GM12875 (cell line): Measurements from ENCODE around the gene PTPRM.

Source experiments
- H3K4me3 ChIP-seq: one replicate; pipeline ENCODE4 v1.5.1; 2011; ENCODE audit warnings: low read depth, low read length, control low read depth
- CTCF ChIP-seq: IDR thresholded peaks from 2 replicates; pipeline ENCODE4 v1.5.1; 2011; ENCODE audit warnings: low read depth, mild to moderate bottlenecking, control low read depth, inconsistent platforms, low read length, moderate library complexity, borderline replicate concordance; ENCODE audit not compliant: insufficient read depth

Gene PTPRM

GRCh38 chr18:7586379-7586778 is 19.3 kb downstream of the PTPRM start:
- TF ChIP-seq CTCF = no peak
- H3K4me3 ChIP-seq = no peak overlapping the region

GRCh38 chr18:7590826-7591560 is 23.9 kb downstream of the PTPRM start:
- no peak overlapping the region for H3K4me3 ChIP-seq
- TF ChIP-seq CTCF = no peak

- no peak overlapping the region for H3K4me3 ChIP-seq
- TF ChIP-seq CTCF = no peak
Measured at GRCh38 chr18:7592305-7593071, 25.4 kb downstream of the PTPRM start.

- TF ChIP-seq CTCF = no peak
- no peak overlapping the region for H3K4me3 ChIP-seq
Measured at GRCh38 chr18:7593218-7593819, 26.2 kb downstream of the PTPRM start.

GRCh38 chr18:7596147-7596546 is 29.0 kb downstream of the PTPRM start:
- no peak for TF ChIP-seq CTCF
- no peak overlapping the region for H3K4me3 ChIP-seq

- no peak for TF ChIP-seq CTCF
- no peak overlapping the region for H3K4me3 ChIP-seq
Measured at GRCh38 chr18:7597500-7597899, 30.4 kb downstream of the PTPRM start.
